ENCODE measurements around the gene TRAF2.
A peak's percentile ranks its signal among the peaks of the same experiment; 100 is the strongest.

TRAF2 gene

GRCh38 chr9:136900556-136900955 is 14.2 kb downstream of the TRAF2 start:
- H3K27me3 ChIP-seq (replicated peaks), result no peaks in the 10 kb centered on the region
- TF ChIP-seq, protein P1, sequence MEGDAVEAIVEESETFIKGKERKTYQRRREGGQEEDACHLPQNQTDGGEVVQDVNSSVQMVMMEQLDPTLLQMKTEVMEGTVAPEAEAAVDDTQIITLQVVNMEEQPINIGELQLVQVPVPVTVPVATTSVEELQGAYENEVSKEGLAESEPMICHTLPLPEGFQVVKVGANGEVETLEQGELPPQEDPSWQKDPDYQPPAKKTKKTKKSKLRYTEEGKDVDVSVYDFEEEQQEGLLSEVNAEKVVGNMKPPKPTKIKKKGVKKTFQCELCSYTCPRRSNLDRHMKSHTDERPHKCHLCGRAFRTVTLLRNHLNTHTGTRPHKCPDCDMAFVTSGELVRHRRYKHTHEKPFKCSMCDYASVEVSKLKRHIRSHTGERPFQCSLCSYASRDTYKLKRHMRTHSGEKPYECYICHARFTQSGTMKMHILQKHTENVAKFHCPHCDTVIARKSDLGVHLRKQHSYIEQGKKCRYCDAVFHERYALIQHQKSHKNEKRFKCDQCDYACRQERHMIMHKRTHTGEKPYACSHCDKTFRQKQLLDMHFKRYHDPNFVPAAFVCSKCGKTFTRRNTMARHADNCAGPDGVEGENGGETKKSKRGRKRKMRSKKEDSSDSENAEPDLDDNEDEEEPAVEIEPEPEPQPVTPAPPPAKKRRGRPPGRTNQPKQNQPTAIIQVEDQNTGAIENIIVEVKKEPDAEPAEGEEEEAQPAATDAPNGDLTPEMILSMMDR (IDR thresholded peaks at IDR 0.05; ENCODE audit: low read depth, low read length, missing control alignments), result no peak
- in situ Hi-C loops (cut with HindIII; ENCODE audit: low pct_ligation_motif_present, low sequenced_read_pairs), result no loop called here
- DNase-seq, result no peak
- no peak overlapping the region for H3K4me3 ChIP-seq (ENCODE audit: low read depth, low read length)
- H3K27ac ChIP-seq, result no peak overlapping the region
- H3K36me3 ChIP-seq (replicated peaks), result peaks cover 8% of the 10 kb centered on the region

GRCh38 chr9:136900988-136901515 is 14.7 kb downstream of the TRAF2 start:
- Histone ChIP-seq H3K4me3 (ENCODE audit: low read depth, low read length) (no peak overlapping the region), H3K27ac (peak overlapping the region; percentile 71), H3K27me3 (replicated peaks) (no peaks in the 10 kb centered on the region), H3K36me3 (replicated peaks) (peaks cover 11% of the 10 kb centered on the region)
- TF ChIP-seq, protein P1 (IDR thresholded peaks at IDR 0.05; ENCODE audit: low read depth, low read length, missing control alignments), result no peak
- DNase-seq, result no peak
- in situ Hi-C loops (cut with HindIII; ENCODE audit: low pct_ligation_motif_present, low sequenced_read_pairs), result no loop called here

DNA sequence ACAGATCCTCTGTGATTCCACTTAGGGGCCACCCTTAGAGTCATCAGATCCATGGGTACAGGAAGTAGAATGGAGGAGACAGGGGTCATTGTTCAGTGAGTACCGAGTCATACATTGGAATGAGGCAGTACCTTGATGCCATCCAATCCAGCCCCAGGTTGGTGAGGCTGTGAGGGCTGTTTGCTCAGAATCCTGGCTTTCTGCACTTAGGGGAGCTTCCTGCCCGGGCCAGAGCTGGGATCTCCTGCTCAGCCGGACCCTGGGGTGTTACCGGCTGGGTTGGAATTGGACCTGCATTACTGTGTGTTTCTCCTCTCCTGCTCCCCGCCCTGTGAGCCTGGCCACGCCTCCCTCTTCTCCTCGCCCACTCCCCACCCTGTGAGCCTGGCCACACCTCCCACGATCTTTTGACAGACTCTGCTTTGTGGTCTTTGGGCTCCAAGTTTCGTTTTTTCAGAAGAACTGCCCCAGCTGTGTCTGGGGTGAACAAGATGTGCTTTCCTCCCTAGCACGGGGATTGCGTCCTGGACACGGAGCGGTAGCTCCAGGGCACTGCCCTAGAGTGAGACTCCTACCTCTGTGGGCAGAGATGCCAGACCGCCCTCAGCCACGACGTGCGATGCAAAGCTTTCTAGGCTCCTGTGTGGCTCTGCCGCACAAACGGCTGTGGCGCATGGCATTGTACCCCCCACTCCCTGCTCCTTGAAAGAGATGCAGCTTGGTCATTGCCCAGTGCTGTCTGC is 15.4 kb downstream of the TRAF2 start:
- in situ Hi-C loops (cut with HindIII; ENCODE audit: low pct_ligation_motif_present, low sequenced_read_pairs), result no loop called here
- Histone ChIP-seq H3K36me3 (replicated peaks) (peaks cover 17% of the 10 kb centered on the region), H3K4me3 (ENCODE audit: low read depth, low read length) (peak overlapping the region; percentile 5), H3K27me3 (replicated peaks) (no peaks in the 10 kb centered on the region), H3K27ac (peak overlapping the region; percentile 71)
- TF ChIP-seq, protein P1 (IDR thresholded peaks at IDR 0.05; ENCODE audit: low read depth, low read length, missing control alignments), result no peak
- DNase-seq, result peak; percentile 12

DNA sequence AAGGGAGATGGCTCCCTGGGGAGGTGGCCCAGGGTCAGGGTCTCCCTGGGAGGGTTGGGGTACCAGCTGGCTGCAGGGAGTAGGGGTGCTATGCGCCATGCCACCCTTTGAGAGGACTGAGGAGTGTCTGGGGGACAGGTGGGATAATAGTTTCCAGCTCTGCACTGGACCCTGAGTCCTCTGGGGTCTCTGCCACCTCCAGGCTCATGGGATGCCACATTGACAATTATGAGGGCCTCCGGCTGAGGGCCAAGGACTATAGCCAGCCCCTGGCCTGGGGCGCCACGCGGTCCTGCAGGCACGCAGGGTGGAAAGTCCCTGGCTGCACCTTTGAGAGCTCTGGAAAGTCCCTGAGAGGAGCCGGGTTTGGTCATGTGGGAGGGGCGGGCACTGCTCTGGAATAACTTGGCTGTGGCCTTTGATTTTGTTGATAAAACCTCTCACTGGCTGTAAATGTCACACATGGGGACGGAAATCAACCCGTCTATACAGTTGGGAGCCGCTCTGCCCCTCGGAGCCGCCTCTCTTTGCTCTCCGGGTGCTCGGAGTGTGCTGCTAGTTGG is 16.0 kb downstream of the TRAF2 start:
- in situ Hi-C loops (cut with HindIII; ENCODE audit: low pct_ligation_motif_present, low sequenced_read_pairs), result no loop called here
- Histone ChIP-seq H3K27me3 (replicated peaks) (no peaks in the 10 kb centered on the region), H3K36me3 (replicated peaks) (peaks cover 20% of the 10 kb centered on the region), H3K4me3 (ENCODE audit: low read depth, low read length) (no peak overlapping the region), H3K27ac (peak overlapping the region; percentile 71)
- peak; percentile 81 for DNase-seq
- TF ChIP-seq, protein P1 (IDR thresholded peaks at IDR 0.05; ENCODE audit: low read depth, low read length, missing control alignments), result no peak

- in situ Hi-C loops (cut with HindIII; ENCODE audit: low pct_ligation_motif_present, low sequenced_read_pairs), result no loop called here
- Histone ChIP-seq H3K36me3 (replicated peaks) (peaks cover 26% of the 10 kb centered on the region), H3K4me3 (ENCODE audit: low read depth, low read length) (no peak overlapping the region), H3K27me3 (replicated peaks) (no peaks in the 10 kb centered on the region), H3K27ac (peak overlapping the region; percentile 70)
- TF ChIP-seq, protein P1 (IDR thresholded peaks at IDR 0.05; ENCODE audit: low read depth, low read length, missing control alignments), result no peak
- DNase-seq, result peak; percentile 11
These were observed 16.8 kb downstream of the TRAF2 start for GRCh38 chr9:136903041-136903554.

All from brain microvascular endothelial cell (primary cell).